Psoas muscle (tissue), 8 donors: ENCODE measurements around the gene SSC5D. TPM values are rescaled to one million over a fixed set of nuclear protein-coding genes. Genes with fewer than 3 reads are reported as not detected.

ENCODE experiments used
- ATAC-seq, 4 donors: fragments of 200-7000 bp; cut with Tn5 transposase; one replicate each; pipeline ENCODE4 v1.9.1; 2020; ENCODE audit warnings: moderate library complexity in 3 of 4, mild to moderate bottlenecking in 2 of 4
- DNase-seq, 2 donors: peaks; one replicate each; pipeline ENCODE4 v3.0.0-alpha.2; 2020
- H3K27ac ChIP-seq: fragments of 200-600 bp; one replicate; pipeline ENCODE4 v1.8.0; 2022
- H3K27me3 ChIP-seq, 3 donors: fragments of 200-600 bp in 1 of 3; one replicate each; pipeline versions ENCODE4 v1.6.1 to v1.8.0; 2013 to 2022; ENCODE audit warnings: low read length in 2 of 3, mild to moderate bottlenecking in 2 of 3, moderate library complexity in 1 of 3; ENCODE audit not compliant: insufficient read depth in 3 of 3
- H3K36me3 ChIP-seq, 2 donors: fragments of 200-600 bp in 1 of 2; one replicate each; pipeline versions ENCODE4 v1.6.1 to v1.8.0; 2013 to 2022; ENCODE audit warnings: low read depth in 1 of 2, mild to moderate bottlenecking in 1 of 2, moderate library complexity in 1 of 2; ENCODE audit not compliant: insufficient read depth in 1 of 2
- H3K4me1 ChIP-seq: fragments of 200-600 bp; one replicate; pipeline ENCODE4 v1.8.0; 2022
- H3K4me3 ChIP-seq: fragments of 200-600 bp; one replicate; pipeline ENCODE4 v1.8.0; 2022; ENCODE audit warnings: mild to moderate bottlenecking
- H3K9me3 ChIP-seq: fragments of 200-600 bp; one replicate; pipeline ENCODE4 v1.8.0; 2022
- WGBS, 3 donors: extraction: QIAGEN DNeasy Blood & Tissue Kit; methylation state at CpG; one replicate each; pipeline versions ENCODE4 v1.1.6 to v1.1.7; 2013; 5-methylcytosine and 5-hydroxymethylcytosine counted together
- intact Hi-C, 2 donors: fragments of 100-400 bp; cut with DNase I; formaldehyde crosslinking; loops; one replicate each; pipeline versions ENCODE4 v1.11.0 to v1.14.2; 2022
- polyA plus RNA-seq, 3 donors: library from polyadenylated mRNA; stranded (reverse); fragments of 200-250 nt; gene quantifications; one replicate each; pipeline ENCODE4 v1.2.3, GENCODE V29; 2013
- total RNA-seq, 4 donors: library from RNA; stranded (reverse); fragmentation: NEBNext Ultra II Directional in 2 of 4; extraction: Animal tissue kit (Norgen Biotek cat#: 25700) in 2 of 4; gene quantifications; one replicate each; pipeline versions ENCODE4 v1.2.1 to v1.2.4, GENCODE V29; 2021 to 2023
- TF ChIP-seq, protein P1 (sequence below): fragments of 200-600 bp; IDR thresholded peaks from one replicate; pipeline ENCODE4 v1.8.0; 2022; ENCODE audit warnings: antibody characterized with exemption
- donor health status: healthy with polysubstance abuse.
- donor health status: DM: no; HTN: no; CAD: no; lungs with moderate emphysema.
- donor health status: Bipolar disorder and iron deficiency.
- donor health status: healthy.
- donor health status: DM: yes; HTN: yes; CAD: no.
- donor health status: DM: no; HTN: no; CAD: no.
- donor health status: DM: no; HTN: no; CAD: no.
- donor health status: DM: yes; HTN: yes; CAD: no.

SSC5D gene
- total and polyA plus RNA-seq, 7 donors, result 0.11 to 4.6 (median 1.2) TPM

DNA sequence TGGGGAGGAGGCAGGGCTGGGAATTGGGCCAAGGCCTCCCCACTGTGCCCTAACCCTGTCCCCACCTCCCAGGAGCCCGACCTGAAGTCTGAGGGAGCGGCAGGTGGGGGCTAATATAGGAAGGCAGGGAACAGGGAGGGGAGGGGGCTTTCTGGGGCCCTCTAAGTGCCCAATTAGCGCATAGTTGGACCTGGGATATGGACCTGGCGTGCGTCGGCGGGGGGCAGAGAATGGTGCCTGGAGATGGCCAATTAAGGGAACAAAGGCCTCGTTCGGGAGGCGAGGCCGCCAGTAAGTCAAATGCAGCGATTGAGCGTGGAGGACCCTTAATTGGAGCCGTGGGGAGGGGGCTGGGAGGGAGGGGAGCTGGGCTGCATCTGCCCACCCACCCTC is 23.6 kb upstream of the SSC5D start, which contains the start of gene C19orf85:
Gene C19orf85 (minus strand): TSS at position 90 of the 393 bp plus-strand sequence. CDS start 197 bp downstream, outside the sequence.
- Histone ChIP-seq H3K36me3 (no peaks in the 10 kb centered on the region), H3K4me1 (peaks cover 2% of the 10 kb centered on the region), H3K27ac (no peak within 1 kb of the TSS), H3K27me3 (no peaks in the 10 kb centered on the region), H3K4me3 (no peak within 1 kb of the TSS), H3K9me3 (no peaks in the 10 kb centered on the region)
- no peak for ATAC-seq
- intact Hi-C loops, result loop anchor here (5.0 kb wide), 2 partner anchors 38 to 168 kb away; no protein-coding TSS in a partner anchor
- TF ChIP-seq, protein P1, sequence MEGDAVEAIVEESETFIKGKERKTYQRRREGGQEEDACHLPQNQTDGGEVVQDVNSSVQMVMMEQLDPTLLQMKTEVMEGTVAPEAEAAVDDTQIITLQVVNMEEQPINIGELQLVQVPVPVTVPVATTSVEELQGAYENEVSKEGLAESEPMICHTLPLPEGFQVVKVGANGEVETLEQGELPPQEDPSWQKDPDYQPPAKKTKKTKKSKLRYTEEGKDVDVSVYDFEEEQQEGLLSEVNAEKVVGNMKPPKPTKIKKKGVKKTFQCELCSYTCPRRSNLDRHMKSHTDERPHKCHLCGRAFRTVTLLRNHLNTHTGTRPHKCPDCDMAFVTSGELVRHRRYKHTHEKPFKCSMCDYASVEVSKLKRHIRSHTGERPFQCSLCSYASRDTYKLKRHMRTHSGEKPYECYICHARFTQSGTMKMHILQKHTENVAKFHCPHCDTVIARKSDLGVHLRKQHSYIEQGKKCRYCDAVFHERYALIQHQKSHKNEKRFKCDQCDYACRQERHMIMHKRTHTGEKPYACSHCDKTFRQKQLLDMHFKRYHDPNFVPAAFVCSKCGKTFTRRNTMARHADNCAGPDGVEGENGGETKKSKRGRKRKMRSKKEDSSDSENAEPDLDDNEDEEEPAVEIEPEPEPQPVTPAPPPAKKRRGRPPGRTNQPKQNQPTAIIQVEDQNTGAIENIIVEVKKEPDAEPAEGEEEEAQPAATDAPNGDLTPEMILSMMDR, result no peak
- 63 to 77% (median 73%) methylated on average over 7 to 14 of the region's 14 CpGs for WGBS, 3 donors
- no peak for DNase-seq

DNA sequence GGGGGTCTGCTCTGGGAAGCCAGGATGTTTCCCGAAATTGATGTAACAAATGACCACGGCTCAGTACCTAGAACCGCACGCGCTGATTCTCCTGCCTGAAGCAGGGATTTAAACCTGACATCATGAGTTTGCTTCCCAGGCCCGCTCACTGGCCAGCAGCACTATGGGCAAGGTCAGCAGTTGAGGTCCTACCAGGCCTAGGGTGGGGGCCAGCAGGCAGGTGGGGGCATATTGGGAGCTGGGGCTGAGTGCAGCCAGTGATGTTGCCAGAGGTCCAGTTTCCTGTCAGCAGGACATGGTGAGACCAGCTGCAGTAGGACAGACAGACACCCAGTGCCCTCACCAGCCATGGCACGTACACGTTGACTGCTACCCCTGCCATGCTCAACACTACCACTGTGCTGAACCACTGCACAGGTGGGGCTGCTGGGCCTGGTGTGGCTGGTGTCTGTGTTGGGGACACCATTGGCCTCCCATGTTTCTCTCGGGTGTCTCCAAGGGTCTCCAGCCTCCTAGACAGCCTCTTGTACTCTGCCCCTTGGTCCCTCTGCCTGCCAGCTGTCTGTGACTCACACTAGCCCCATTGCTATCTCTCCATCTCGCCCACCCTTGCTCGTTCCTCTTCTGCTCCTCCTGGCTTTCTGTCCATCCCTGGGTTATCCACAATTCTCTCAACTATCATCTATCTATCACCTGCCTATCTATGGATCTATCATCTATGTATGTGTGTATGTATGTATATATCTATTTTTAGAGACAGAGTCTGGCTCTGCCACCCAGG is 22.6 kb upstream of the SSC5D start:
- Histone ChIP-seq H3K4me3 (no peak overlapping the region), H3K27me3 (no peaks in the 10 kb centered on the region), H3K36me3 (no peaks in the 10 kb centered on the region), H3K27ac (no peak overlapping the region), H3K9me3 (no peaks in the 10 kb centered on the region), H3K4me1 (peaks cover 2% of the 10 kb centered on the region)
- DNase-seq (no peak), ATAC-seq (no peak)
- intact Hi-C loops, result loop anchor here (5.0 kb wide), 2 partner anchors 37 to 167 kb away; no protein-coding TSS in a partner anchor
- TF ChIP-seq, protein P1, result no peak
- WGBS, 3 donors, result 71 to 79% (median 76%) methylated on average over 11 of the region's 11 CpGs

DNA sequence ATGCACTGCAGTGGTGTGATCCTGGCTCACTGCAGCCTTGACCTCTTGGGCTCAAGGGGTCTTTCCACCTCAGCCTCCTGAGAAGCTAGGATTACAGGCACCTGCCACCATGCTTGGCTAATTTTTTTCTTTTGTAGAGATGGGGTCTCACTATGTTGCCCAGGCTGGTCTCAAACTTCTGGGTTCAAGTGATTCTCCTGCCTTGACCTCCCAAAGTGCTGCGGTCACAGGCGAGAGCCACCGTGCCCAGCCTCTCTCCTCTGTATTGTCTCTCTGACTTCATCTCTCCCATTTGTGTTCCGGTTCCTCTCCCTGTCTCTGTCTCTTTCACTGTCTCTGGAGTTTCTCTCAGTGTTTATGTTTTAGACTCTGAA is 22.0 kb upstream of the SSC5D start:
- Histone ChIP-seq H3K27ac (no peak overlapping the region), H3K36me3 (no peaks in the 10 kb centered on the region), H3K27me3 (no peaks in the 10 kb centered on the region), H3K9me3 (no peaks in the 10 kb centered on the region), H3K4me3 (no peak overlapping the region), H3K4me1 (peaks cover 2% of the 10 kb centered on the region)
- intact Hi-C loops, result loop anchor here (5.0 kb wide), 2 partner anchors 36 to 166 kb away; no protein-coding TSS in a partner anchor
- 75 to 90% (median 88%) methylated on average over 4 of the region's 4 CpGs for WGBS, 3 donors
- DNase-seq (no peak), ATAC-seq (no peak)
- TF ChIP-seq, protein P1, result no peak

DNA sequence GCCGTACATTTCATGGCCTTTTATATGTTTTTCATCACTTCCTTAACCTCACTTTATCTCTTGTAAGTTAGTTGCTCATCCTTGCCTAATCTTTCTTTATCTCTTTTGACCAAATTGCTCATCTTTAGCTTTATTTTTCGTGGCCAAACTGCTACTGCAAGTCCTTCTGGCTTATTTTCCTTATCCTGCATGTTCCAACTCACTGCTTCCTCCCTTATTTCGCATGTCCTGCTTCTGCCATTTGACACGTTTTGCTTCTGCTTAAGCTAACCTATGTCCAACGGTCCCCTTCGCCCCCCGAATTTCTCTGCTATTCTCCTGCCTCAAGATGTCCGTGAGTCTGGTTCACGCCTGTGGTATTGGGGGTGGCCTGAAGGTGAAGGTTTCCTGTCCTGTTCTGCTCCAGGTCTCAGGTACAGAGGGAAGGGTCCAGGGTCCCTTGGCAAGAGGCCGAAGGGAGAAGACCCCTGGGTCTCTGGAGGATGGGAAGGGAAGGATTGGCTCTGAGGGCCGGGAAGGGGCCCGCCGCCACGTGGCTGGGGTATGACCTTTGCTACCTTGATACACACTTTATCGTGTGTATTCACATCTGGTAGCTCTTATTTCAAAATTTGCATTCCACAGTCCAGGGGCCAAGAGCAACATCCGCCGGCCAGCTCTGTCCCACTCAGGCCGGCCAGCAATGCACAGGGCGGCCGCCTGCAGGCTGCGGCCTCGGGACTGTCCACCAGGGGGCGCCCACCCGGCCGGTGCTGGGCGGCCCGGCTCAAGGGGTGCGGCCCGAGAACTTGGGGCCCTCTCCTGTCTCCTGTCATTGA is 20.8 kb upstream of the SSC5D start:
- no peaks in the 10 kb centered on the region for H3K36me3 ChIP-seq
- DNase-seq, result peak; percentile 74 to 83
- no peaks in the 10 kb centered on the region for H3K27me3 ChIP-seq
- WGBS, 3 donors, result 32 to 38% (median 32%) methylated on average over 29 of the region's 29 CpGs
- H3K4me1 ChIP-seq, result peaks cover under 1% of the 10 kb centered on the region
- H3K9me3 ChIP-seq, result no peaks in the 10 kb centered on the region
- peak; percentile 83 to 93 (median 84) for ATAC-seq
- intact Hi-C loops, result loop anchor here (5.0 kb wide), 2 partner anchors 35 to 165 kb away; no protein-coding TSS in a partner anchor
- H3K27ac ChIP-seq, result no peak overlapping the region
- TF ChIP-seq, protein P1, result peak; percentile 99
- H3K4me3 ChIP-seq, result no peak overlapping the region
